Hepatocyte (in vitro differentiated cells): Measurements from ENCODE around the gene UTS2.

ENCODE experiments used
- CTCF ChIP-seq: fragments of 200-600 bp; sonication (generic); IDR thresholded peaks from 2 replicates; pipeline ENCODE4 v1.5.1; 2016; ENCODE audit warnings: antibody characterized with exemption, mild to moderate bottlenecking; ENCODE audit not compliant: poor library complexity
- EZH2 ChIP-seq: fragments of 200-600 bp; sonication (generic); IDR thresholded peaks from 2 replicates; pipeline ENCODE4 v1.6.1; 2016; ENCODE audit warnings: antibody characterized with exemption, mild to moderate bottlenecking, borderline replicate concordance
- EZH2phosphoT487 ChIP-seq: fragments of 200-600 bp; sonication (generic); IDR thresholded peaks from one replicate; pipeline ENCODE4 v1.6.1; 2018; ENCODE audit warnings: antibody characterized with exemption, mild to moderate bottlenecking, low read depth, moderate library complexity; ENCODE audit not compliant: unreplicated experiment, severe bottlenecking

DNA sequence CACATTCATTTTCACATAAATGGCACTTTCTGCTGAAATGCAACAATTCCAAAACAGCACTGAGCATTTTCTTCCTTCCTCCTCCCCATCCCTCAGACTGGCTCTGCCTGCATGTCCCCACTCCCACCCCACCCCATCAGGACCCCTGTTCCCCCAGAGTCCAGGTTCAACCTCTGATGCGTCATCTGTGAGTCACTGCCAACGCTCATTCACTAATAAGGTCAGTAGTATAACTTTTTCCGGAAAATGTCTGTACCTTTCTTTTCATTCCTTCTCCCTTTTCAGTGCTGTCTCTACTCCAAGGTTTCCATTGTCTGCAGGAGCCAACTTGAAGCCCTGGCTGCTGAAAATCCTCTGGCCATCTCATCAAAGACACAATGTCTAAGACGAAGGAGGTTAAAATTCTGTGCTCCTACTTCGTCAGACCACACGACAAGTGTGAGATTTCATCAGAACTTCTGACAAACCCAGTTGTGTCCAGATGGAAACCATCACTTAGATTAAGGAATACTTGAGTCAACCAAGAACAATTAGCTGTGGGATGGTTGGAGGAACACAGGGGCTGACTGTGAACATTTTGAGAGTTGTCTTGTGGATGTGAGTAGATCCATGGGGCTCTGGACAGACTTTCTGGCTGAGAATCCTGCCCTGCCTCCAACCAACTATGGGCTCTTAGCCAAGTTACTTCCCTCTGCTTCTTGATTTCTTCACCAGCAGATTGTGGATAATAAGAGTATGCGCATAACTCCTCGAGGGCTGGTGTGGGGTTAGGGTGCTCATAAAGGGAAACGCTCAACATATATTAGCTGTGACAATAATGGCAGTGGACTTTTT lies 35.6 kb upstream of the UTS2 start:
- TF ChIP-seq CTCF (no peak), EZH2phosphoT487 (no peak), EZH2 (no peak)
